KMS-11 (cell line): ENCODE data around the gene PROX2.

Experiments
- H2AFZ ChIP-seq: fragments of 200-600 bp; sonication (generic); 2 replicates; pipeline ENCODE4 v1.6.1; 2016; ENCODE audit warnings: antibody characterized with exemption, mixed run types, low read depth
- H3K27ac ChIP-seq: fragments of 200-600 bp; sonication (generic); 2 replicates; pipeline ENCODE4 v1.6.1; 2016; ENCODE audit warnings: mild to moderate bottlenecking, mixed run types
- H3K27me3 ChIP-seq: fragments of 200-600 bp; sonication (generic); 2 replicates; pipeline ENCODE4 v1.6.1; 2017; ENCODE audit warnings: mild to moderate bottlenecking, low read depth, mixed run types, moderate library complexity; ENCODE audit not compliant: insufficient read depth
- H3K36me3 ChIP-seq: fragments of 200-600 bp; sonication (generic); 2 replicates; pipeline ENCODE4 v1.6.1; 2017; ENCODE audit warnings: mild to moderate bottlenecking, mixed run types; ENCODE audit not compliant: insufficient read depth
- H3K4me1 ChIP-seq: fragments of 200-600 bp; sonication (generic); 2 replicates; pipeline ENCODE4 v1.6.1; 2016; ENCODE audit warnings: mild to moderate bottlenecking, low read depth, mixed run types; ENCODE audit not compliant: poor library complexity, severe bottlenecking
- H3K4me2 ChIP-seq: fragments of 200-600 bp; sonication (generic); 2 replicates; pipeline ENCODE4 v1.7.0; 2016; ENCODE audit warnings: mild to moderate bottlenecking, mixed run types
- H3K4me3 ChIP-seq: fragments of 200-600 bp; sonication (generic); IDR thresholded peaks from 2 replicates; pipeline ENCODE4 v1.6.1; 2017; ENCODE audit warnings: low read depth, low read length, mixed read lengths; ENCODE audit not compliant: insufficient read depth
- H3K79me2 ChIP-seq: fragments of 200-600 bp; sonication (generic); 2 replicates; pipeline ENCODE4 v1.6.1; 2016; ENCODE audit warnings: low read depth, mixed run types; ENCODE audit not compliant: insufficient read depth
- H3K9ac ChIP-seq: fragments of 200-600 bp; sonication (generic); 2 replicates; pipeline ENCODE4 v1.6.1; 2016; ENCODE audit warnings: mild to moderate bottlenecking, mixed run types
- H4K20me1 ChIP-seq: fragments of 200-600 bp; sonication (generic); 2 replicates; pipeline ENCODE4 v1.6.1; 2016; ENCODE audit warnings: mild to moderate bottlenecking, mixed run types; ENCODE audit not compliant: insufficient read depth
- CTCF ChIP-seq: fragments of 200-600 bp; sonication (generic); conservative IDR thresholded peaks from 2 replicates; pipeline ENCODE4 v1.6.1; 2017; ENCODE audit warnings: low read depth, mild to moderate bottlenecking, antibody characterized with exemption, low read length, moderate library complexity, mixed read lengths

The PROX2 gene

GRCh38 chr14:74855945-74856344 is 20.0 kb downstream of the PROX2 start:
- Histone ChIP-seq H2AFZ (no peak overlapping the region), H3K36me3 (no peaks in the 10 kb centered on the region), H3K4me3 (no peak overlapping the region), H3K27me3 (no peaks in the 10 kb centered on the region), H3K9ac (no peak overlapping the region), H3K79me2 (no peaks in the 10 kb centered on the region), H3K4me1 (peaks cover 5% of the 10 kb centered on the region), H3K27ac (no peak overlapping the region), H3K4me2 (no peak overlapping the region), H4K20me1 (no peaks in the 10 kb centered on the region)
- no peak for TF ChIP-seq CTCF

- no peak overlapping the region for H2AFZ ChIP-seq
- H3K79me2 ChIP-seq = no peaks in the 10 kb centered on the region
- no peak overlapping the region for H3K4me3 ChIP-seq
- no peaks in the 10 kb centered on the region for H3K4me1 ChIP-seq
- no peak overlapping the region for H3K4me2 ChIP-seq
- no peaks in the 10 kb centered on the region for H3K36me3 ChIP-seq
- no peak overlapping the region for H3K27ac ChIP-seq
- no peaks in the 10 kb centered on the region for H3K27me3 ChIP-seq
- no peaks in the 10 kb centered on the region for H4K20me1 ChIP-seq
- no peak overlapping the region for H3K9ac ChIP-seq
- TF ChIP-seq CTCF = no peak
These were observed 20.9 kb downstream of the PROX2 start for GRCh38 chr14:74855021-74855420.

- Histone ChIP-seq H3K4me2 (no peak overlapping the region), H2AFZ (no peak overlapping the region), H4K20me1 (no peaks in the 10 kb centered on the region), H3K4me3 (no peak overlapping the region), H3K27me3 (no peaks in the 10 kb centered on the region), H3K9ac (no peak overlapping the region), H3K36me3 (no peaks in the 10 kb centered on the region), H3K27ac (no peak overlapping the region), H3K4me1 (no peaks in the 10 kb centered on the region), H3K79me2 (no peaks in the 10 kb centered on the region)
- no peak for TF ChIP-seq CTCF
These were observed 22.4 kb downstream of the PROX2 start for GRCh38 chr14:74853581-74853980.

- Histone ChIP-seq H3K4me1 (no peaks in the 10 kb centered on the region), H3K4me3 (no peak overlapping the region), H3K27me3 (no peaks in the 10 kb centered on the region), H3K79me2 (no peaks in the 10 kb centered on the region), H2AFZ (no peak overlapping the region), H4K20me1 (no peaks in the 10 kb centered on the region), H3K4me2 (no peak overlapping the region), H3K9ac (no peak overlapping the region), H3K36me3 (no peaks in the 10 kb centered on the region), H3K27ac (no peak overlapping the region)
- no peak for TF ChIP-seq CTCF
These were observed 22.9 kb downstream of the PROX2 start for GRCh38 chr14:74852922-74853530.
